CD8-positive, alpha-beta memory T cell (primary cell): ENCODE measurements around the gene MED28. TPM values are rescaled to one million over a fixed set of nuclear protein-coding genes. Genes with fewer than 3 reads are reported as not detected.

Source experiments
- polyA plus RNA-seq: library from polyadenylated mRNA; unstranded; fragments of 300-500 nt; fragmentation: Illumina TruSeq; gene quantifications from one replicate; pipeline ENCODE4 v1.2.3, GENCODE V29; 2021
- total RNA-seq, 2 experiments: library from RNA; stranded (reverse); gene quantifications; one replicate each; pipeline ENCODE4 v1.2.3, GENCODE V29; 2021

Gene MED28
- total and polyA plus RNA-seq, 3 experiments from 2014 or later = 40.4 to 51.7 (median 49.4) TPM

Other genes with a start within 250 kb of the MED28 start
- gene QDPR, start 102.6 kb upstream of the MED28 start, total RNA-seq = 10 to 100 TPM; 50.9 to 54.9 TPM
- 36.1 TPM for gene QDPR, start 102.6 kb upstream of the MED28 start, polyA plus RNA-seq
- gene CLRN2, start 99.5 kb upstream of the MED28 start, total RNA-seq = not detected
- gene CLRN2, start 99.5 kb upstream of the MED28 start, polyA plus RNA-seq = not detected
- gene LAP3, start 37.4 kb upstream of the MED28 start, total RNA-seq = 10 to 100 TPM; 89.0 to 93.0 TPM
- 49.6 TPM for gene LAP3, start 37.4 kb upstream of the MED28 start, polyA plus RNA-seq
- under 1 TPM in 1 of 2 experiments, not detected in 1; 0.02 TPM for gene FAM184B, start 167.0 kb downstream of the MED28 start, total RNA-seq
- not detected for gene FAM184B, start 167.0 kb downstream of the MED28 start, polyA plus RNA-seq
- 10 to 100 TPM; 30.5 to 32.4 TPM for gene DCAF16, start 196.1 kb downstream of the MED28 start, total RNA-seq
- 21.4 TPM for gene DCAF16, start 196.1 kb downstream of the MED28 start, polyA plus RNA-seq
- 10 to 100 TPM; 48.2 to 52.1 TPM for gene NCAPG, start 196.3 kb downstream of the MED28 start, total RNA-seq
- gene NCAPG, start 196.3 kb downstream of the MED28 start, polyA plus RNA-seq = 1.4 TPM